HG03575 (cell line): ENCODE results near the gene DENND4A.

ENCODE experiments used
- ATAC-seq: cut with Tn5 transposase; IDR thresholded peaks from one replicate; pipeline ENCODE4 v1.9.1; 2021; ENCODE audit not compliant: unreplicated experiment, insufficient number of reproducible peaks, low FRiP score; ENCODE audit errors: extremely low read depth

Gene DENND4A

DNA sequence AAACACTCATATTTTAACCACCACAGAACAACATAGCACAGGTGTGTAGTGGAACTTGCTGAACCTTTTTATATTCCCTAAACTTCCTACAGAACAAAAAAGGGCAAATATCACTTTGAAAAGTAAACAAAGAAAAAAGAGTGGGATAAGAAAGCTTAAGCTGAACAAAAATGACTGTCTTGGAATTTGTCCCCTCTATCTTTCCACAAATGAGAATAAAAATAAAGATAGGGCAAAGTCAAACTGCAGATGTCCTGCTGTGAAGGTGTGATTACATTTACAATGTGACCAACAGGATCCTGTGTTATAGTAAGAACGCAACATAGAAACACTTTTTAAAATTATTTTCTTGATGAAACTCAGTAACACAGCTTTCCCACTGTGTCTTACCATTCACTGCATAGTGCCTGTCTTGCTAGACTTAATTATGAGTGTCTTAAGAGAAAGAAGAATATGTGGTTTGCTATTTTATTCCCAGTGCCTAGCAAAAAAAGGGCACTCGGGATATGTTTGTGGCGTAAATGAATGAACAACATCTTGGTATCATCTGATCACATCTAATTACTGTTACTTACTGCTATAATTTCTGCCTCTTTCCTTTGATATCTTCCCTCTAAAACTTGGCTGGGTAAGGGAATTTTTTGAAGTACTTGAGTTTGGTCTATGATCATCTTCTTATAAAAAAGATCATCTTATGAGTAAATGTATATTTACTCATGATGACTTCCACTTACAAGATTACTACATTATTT, 67.5 kb downstream of the DENND4A start:
- ATAC-seq: no peak

DNA sequence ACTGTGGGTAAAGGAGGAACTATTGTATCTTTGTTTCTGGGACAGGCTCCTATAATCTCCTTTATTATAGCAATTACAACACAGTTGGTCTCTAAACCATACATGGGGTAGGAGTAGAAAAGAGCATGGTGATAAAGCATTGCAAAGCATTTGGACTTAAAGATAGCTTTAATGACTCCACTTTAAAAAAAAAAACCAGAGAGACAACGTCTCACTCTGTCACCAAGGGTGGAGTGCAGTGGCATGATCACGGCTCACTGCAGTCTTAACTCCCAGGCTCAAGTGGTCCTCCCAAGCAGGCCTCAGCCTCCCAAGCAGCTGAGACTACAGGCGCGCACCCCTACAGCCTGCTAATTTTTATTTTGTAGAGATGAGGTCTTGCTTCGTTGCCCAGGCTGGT, 68.2 kb downstream of the DENND4A start:
- ATAC-seq: no peak

DNA sequence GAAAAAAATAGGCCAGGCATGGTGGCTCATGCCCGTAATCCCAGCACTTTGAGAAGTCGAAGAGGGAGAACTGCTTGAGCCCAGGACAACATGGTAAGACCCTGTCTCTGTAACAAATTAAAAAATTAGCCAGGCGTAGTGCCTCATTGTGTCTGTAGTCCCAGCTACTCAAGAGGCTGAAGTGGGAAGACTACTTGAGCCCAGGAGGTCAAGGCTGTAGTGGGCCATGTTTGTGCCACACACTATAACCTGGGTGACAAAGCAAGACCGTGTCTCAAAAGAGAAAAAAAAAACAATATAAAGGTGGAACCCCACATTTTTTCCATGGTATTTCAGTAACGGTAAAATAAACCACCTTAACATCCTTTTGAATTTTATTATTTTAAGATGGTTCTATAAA, 69.9 kb downstream of the DENND4A start:
- ATAC-seq: no peak

DNA sequence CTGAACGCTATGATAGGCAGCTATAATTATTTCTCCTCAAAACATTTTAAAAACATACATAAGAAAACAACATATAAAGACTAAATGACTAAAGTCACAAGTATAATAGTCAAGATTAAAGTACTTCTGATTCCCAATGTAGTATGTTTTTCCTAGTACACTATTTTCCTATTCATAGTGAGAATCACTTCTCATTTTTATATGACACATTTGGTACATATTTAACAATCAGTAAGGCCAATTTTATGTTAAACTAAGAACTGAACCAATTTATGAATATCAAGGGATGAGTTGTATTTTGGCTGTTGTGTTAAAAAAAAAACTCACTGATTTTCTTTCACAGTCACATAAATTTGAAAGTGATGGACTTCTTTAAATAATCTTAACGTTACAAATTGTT, 79.7 kb downstream of the DENND4A start:
- ATAC-seq: no peak

DNA sequence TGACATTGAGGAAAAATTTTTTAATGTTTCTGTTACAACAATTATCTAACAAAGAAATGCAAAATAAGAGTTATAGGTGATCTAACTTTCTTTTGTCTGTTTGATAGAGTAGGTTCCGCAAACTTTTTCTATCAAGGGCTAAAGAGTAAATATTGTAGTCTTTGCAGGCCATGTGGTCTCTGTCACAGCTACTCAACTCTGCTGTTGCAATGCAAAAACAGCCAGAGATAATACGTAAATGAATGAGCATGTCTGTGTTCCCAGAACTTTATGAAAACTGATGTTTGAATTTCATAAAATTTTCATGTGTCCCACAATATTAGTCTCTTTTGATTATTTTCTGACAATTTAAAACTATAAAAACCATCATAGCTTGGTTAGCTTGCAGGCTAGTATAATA, 97.0 kb downstream of the DENND4A start:
- no peak for ATAC-seq

DNA sequence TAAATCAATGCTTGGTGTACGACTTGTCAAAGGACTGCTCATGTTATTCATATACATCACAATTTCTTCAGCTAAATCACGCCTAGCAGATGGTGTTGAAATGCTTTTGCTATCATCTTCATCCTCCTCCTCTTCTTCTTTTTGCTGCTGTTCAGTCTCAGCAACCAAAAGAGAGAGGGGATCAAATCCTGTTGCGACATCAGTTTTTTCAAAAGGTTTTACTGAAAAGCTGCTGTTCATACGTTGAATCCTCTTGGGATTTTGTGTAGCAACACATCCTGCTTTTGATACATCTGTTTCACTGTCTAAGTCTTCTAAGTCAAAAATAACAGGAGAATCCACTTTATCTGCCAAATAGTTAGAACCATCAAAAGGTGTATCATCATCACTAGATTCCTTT, 101.3 kb downstream of the DENND4A start:
- ATAC-seq: no peak

DNA sequence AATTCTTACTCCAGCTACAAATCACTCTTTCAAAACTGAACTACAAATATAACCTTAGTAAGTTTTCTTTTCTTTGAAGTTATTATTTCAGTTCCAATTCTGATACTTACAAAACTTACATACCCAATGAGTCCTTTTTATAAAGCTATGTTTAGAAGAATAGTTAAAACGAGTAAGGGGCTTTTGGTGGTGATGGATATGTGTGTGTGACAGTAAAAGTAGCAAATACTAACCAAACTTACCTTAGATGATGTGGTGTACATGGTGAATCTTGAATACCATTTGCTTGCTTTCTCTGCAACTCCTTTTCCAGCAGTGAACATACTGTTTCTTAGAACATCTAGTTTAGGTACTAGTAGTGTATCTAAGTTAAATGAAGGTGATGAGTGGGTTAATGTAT, 101.9 kb downstream of the DENND4A start:
- no peak for ATAC-seq

DNA sequence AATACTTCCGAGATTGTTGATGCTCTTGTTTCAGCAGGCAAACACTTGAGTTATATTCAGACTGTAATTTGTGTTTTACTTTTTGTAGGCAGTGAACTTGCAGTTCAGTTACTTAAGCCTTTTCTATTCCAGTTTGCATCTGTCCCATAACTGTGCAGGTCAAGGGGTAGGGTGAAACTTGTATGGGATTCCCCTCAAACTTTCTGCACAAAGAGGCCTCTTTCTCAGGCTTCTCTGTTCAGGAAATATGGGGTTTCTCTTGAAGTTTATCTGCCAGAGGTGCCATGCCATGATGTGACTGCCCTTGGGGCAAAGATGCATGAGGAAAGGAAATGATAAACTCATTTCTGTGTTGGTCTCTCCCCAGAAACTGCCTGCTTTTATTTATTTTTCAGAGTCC, 103.6 kb downstream of the DENND4A start:
- ATAC-seq: no peak

DNA sequence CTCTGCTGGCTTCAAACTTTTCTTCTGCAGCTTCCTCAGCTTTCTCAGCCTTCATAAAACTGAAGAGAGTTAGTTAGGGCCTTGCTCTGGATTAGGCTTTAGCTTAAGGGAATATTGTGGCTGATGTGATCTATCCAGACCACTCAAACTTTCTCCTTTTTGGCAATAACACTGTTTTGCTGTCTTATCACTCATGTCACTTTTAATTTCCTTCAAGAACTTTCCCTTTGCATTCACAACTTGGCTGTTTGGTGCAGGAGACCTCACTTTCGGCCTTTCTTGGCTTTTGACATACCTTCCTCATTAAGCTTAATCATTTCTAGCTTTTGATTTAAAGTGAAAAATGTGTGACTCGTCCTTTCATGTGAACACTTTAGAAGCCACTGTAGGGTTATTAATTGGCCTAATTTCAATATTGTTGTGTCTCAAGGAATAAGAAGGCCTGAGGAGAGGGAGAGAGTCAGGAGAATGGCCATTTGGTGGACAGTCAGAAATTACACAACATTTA, 109.6 kb downstream of the DENND4A start:
- no peak for ATAC-seq

DNA sequence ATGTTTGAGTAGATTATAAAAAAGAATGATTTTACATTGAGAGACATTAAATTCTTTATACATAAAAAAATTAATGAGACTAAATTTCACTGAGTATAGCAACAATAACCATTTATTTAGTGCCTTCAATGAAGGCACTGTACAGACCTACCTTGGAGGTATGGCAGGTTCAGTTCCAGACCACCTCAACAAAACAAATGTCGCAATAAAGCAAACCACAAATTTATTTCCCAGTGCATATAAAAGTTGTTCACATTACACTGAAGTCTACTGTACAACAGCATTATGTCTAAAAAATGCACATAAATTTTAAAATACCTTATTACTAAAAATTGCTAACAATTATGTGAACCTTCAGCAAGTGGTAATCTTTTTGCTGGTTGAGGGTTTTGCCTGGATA, 111.5 kb downstream of the DENND4A start:
- no peak for ATAC-seq

DNA sequence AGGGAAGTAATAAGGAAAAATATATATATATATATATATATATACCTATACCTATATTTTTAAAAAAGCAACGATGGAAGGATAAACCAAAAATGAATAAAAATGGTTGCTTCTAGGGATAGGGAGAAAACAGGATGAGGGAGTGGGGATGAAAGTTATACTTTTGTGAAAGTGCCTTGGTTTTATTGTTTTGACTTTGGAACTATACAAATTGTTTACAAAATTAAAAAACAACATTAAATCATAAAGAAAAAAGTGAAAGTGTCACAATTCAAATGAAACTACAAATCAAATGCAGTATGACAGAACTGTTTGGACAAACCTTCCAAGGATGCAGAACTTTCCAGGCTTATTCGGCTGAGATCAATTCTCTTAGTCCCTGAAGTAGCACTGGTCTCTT, 116.0 kb downstream of the DENND4A start:
- no peak for ATAC-seq

DNA sequence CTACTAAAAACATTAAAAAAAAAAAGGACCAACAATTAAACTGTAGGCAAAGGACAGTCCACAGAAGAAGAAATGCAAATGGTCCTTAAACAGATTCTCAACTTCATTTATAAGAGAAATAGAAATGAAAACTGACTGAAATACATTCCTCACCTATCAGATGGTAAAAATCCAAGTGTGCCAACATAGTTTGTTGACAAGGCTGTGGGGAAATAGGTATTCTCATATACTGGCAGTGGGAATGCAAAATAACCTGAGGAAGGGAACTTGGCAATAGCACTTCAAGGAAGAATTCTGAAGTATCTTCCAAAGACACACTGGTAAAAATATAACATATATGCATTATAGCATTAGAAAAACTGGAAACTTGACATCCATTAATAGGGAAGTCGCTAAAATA, 116.5 kb downstream of the DENND4A start:
- ATAC-seq: no peak

DNA sequence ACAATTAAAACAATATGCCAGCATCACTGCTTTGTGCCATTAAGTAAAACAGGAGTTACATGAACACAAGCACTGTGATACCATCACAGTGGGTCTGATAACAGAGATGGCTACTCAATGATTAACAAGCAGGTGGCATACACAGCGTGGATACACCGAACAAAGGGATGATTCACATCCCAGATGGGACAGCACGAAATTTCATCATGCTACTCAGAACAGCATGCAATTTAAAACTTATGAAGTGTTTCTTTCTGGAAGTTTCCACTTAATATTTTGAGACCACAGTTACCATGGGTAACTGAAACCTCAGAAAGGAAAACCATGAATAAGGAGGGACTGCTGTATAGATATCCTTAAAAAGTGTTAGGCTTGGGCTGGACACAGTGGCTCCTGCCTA, 125.8 kb downstream of the DENND4A start:
- ATAC-seq: no peak

DNA sequence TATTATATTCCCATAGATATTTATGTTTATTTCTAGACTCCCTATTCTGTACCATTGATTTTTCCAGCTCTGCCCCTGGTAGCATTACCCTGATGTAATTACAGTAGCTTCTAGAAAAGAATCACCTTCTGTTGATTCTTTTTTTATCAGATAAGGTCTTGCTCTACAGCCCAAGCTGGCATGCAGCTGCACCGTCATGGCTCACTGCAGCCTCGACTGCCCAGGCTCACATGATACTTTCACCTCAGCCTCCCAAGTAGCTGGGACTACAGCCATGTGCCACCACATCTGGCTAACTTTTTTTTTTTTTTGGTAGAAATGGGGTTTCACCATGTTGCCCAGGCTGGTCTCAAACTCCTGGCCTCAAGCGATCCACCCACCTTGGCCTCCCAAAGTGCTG, 128.6 kb downstream of the DENND4A start:
- ATAC-seq: no peak

DNA sequence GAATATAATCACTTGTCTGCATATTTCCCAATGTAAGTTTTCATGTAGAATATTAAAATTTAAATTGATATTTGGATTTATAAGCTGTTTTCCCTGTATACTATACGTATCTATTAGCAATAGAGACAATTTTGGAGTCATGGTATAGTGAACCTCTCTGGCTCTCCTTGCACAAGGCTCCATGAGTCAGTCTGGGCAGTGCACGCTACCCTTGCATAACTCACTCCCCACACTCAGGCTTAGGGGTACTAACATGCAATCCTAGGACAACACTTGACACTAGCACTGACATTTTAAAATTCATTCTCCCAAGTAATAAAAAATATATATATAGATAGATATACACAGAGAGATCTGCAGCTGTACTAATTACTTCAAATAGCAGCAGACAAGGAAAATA, 131.2 kb downstream of the DENND4A start:
- ATAC-seq: no peak

DNA sequence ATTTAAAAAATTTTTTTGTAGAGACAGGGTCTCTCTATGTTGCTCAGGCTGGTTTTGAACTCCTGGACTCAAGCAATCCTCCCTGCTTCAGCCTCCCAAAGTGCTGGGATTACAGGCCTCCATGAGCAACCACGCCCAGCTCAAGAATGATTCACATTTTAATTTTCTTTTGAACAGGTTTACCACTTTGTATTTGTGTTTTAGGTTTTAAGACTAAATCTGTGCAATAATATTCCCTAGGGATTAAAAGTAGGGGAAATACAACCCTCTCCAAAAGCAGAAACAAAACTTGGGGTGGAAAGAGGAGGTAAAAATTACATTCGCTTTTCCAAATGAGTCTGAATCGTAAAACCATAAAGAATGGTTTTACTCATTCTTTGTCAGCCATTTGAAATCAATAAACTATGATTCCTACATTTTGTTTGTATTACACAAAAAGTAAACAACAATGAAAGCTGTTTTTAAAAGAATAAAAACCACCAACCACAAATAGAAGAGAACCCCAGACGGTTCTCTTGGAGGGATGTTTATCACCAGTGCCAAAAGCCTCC, 132.5 kb downstream of the DENND4A start:
- ATAC-seq: no peak

DNA sequence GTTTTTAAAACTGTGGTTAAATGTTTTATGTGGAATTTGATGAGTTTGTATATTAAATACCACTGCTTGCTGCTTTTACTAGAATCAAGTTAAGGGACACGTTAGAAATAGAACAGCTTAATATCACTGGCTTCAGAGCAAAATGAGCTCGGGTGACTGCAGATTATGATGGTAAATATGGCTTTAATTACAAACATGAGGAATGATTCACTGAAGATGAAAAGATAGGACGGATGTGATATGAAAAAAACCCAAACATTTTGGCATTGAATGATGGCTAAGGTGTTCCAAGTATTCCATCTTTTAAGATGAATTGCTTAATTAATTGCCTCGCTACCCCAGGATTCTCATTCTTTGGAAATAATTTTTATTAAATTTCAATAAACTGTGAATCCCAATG, 136.6 kb downstream of the DENND4A start:
- ATAC-seq: no peak

DNA sequence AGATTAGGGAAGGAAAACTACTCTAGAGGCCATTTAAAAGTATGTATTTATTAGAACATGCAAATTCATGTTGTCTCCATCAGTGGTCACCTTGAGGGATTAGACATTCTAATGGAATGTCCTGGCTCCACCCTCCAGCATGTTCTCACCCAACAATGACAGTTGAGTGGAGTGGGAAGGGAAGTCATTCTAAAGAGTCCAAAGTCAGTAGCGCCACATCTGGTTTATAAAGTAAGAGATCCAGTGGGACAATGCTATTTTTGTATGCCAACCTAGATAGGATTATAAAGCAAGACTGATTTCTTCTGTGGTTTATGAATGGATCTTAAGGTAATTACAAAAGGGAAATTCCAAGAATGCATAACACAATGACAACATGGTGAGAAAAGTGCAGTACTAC, 137.1 kb downstream of the DENND4A start:
- ATAC-seq: no peak

DNA sequence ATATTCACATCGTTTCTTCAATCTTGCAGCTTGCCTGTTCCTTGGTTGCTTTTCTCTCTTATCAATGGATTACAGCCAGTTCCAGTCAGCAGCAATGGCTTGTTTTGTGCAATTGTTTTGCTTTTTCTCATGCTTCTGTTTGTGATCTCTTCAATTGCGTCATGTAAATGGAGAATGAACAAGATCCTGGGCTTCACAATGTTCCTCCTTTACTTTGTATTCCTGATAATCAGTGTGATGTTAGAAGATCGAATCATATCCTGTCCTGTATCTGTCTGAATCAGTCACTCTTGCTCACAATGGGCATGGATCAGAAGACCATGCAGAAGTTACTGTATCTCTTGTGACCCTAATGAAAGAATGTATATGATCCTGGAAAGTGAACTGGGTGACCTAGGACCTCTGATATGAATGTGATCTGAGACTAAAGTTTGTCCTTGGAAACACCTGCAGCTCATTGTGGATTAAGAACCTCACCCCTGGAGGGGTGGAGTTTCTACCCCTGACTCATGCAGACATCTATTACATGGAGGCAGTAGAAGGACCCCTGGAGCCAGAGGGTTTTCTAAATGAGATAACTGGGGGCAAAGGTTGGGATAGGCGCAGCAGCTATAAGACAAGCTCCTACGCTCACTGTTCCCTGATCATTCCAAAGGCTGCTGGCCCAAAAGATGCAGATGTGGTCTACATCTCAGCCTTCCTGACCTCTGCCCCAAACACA, 138.1 kb downstream of the DENND4A start:
- no peak for ATAC-seq

DNA sequence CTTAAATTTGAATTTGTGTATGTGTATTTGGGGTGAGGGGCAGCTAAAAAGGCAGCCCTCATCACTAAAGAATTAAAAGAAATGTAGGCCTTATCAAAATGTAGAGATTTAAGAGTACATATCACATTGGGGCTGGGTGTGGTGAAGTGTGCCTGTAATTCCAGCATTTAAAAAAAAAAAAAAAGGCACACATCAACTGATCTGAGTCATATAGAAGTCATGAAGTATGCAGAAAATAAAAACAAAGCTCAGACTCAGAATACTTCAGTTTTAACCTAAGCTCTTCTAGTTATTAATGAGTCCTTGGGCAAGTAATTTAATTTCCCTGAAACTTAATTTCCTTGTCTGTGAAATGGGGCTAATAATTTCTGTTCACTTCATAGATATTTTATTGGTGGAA, 138.8 kb downstream of the DENND4A start:
- no peak for ATAC-seq
